ENCODE measurements around the gene FN1. TPM values are rescaled to one million over a fixed set of nuclear protein-coding genes. Genes with fewer than 3 reads are reported as not detected.

The FN1 gene
- total RNA-seq, 1 experiment from 2014 or later: 11.1 TPM

DNA sequence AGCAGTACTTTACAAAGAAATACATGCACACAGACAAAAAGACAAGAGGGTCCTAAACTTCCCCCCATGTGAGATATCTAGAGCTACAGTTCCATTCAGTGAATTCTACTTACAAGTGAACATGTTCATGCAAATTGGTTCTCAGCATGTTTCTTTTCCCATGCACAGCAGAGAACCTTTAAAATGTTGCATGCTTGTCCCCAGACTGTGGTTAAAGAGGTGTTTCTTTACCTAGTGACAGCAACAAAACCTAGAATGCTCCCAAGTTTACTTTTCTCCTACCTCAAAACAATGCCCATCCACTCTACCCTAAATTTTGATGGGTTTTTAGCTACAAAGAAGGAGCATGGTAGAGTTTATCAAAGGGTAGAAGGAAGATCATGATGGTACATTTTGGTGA, 43.7 kb downstream of the FN1 start:
- Histone ChIP-seq H2AFZ (ENCODE audit: low read depth, low read length, poor library complexity, severe bottlenecking) (no peak overlapping the region), H3K9me2 (ENCODE audit: insufficient read depth) (no peaks in the 10 kb centered on the region), H3K4me1 (ENCODE audit: control insufficient read depth in 1 of 2, insufficient read depth in 2 of 2, low read length in 2 of 2) (peaks cover 0 to 8% of the 10 kb centered on the region in 2 experiments; a peak in 2 of 4 replicates), H3K9ac (ENCODE audit: low read length) (no peak overlapping the region), H3K27me3 (ENCODE audit: insufficient read depth, low read length) (no peaks in the 10 kb centered on the region), H3K4me3 (replicated peaks in 1 of 2; ENCODE audit: low read depth in 1 of 2, low read length in 2 of 2) (no peak overlapping the region), H3K79me2 (ENCODE audit: insufficient read depth, low read length) (no peaks in the 10 kb centered on the region), H3K9me3 (ENCODE audit: control insufficient read depth in 1 of 2, insufficient read depth in 1 of 2, low read depth in 1 of 2, low read length in 2 of 2) (no peaks in the 10 kb centered on the region), H4K20me1 (ENCODE audit: insufficient read depth) (no peaks in the 10 kb centered on the region), H3K36me3 (ENCODE audit: control insufficient read depth in 1 of 2, insufficient read depth in 2 of 2, low read length in 2 of 2) (no peaks in the 10 kb centered on the region), H3K27ac (ENCODE audit: low read depth, low read length) (no peak overlapping the region), H3K4me2 (ENCODE audit: low read length) (no peak overlapping the region)
- POLR2A ChIA-PET: no interaction called here
- CTCF ChIA-PET: no interaction called here
- intact Hi-C loops (cut with micrococcal nuclease): no loop called here
- TF ChIP-seq, protein P1, sequence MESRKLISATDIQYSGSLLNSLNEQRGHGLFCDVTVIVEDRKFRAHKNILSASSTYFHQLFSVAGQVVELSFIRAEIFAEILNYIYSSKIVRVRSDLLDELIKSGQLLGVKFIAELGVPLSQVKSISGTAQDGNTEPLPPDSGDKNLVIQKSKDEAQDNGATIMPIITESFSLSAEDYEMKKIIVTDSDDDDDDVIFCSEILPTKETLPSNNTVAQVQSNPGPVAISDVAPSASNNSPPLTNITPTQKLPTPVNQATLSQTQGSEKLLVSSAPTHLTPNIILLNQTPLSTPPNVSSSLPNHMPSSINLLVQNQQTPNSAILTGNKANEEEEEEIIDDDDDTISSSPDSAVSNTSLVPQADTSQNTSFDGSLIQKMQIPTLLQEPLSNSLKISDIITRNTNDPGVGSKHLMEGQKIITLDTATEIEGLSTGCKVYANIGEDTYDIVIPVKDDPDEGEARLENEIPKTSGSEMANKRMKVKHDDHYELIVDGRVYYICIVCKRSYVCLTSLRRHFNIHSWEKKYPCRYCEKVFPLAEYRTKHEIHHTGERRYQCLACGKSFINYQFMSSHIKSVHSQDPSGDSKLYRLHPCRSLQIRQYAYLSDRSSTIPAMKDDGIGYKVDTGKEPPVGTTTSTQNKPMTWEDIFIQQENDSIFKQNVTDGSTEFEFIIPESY (IDR thresholded peaks at IDR 0.05; ENCODE audit: extremely low read depth, insufficient replicate concordance, low read length): no peak
- TF ChIP-seq POLR2A (IDR thresholded peaks at IDR 0.05; ENCODE audit: borderline replicate concordance, extremely low read depth, insufficient read depth, insufficient read length): no peak
- no peak for TF ChIP-seq JUND (IDR thresholded peaks at IDR 0.05)
- ATAC-seq: no peak
- BruUV-seq (replicated peaks): no TSS peak
- RAD21 ChIA-PET (ENCODE audit: low non-redundant PET in 1 of 2, low total read pairs in 2 of 2, uncharacterized antibody in 2 of 2, unreplicated experiment in 2 of 2): no interaction called here
- no peak for DNase-seq (ENCODE audit: low read depth, low spot score)

DNA sequence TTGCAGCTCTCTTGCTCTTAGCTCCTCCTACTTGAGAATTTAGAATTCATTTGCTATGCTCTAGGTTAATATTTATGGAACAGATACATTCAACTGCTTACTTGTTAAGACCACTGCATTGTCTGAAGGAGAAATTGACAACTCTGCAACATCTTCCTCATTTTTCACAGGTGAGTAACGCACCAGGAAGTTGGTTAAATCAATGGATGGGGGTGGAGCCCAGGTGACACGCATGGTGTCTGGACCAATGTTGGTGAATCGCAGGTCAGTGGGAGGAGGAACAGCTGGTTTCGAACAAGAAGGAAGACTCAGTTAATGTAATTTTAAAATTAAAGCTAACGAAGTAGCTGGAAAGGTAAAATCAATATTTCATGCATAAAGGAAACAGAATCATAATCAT, 44.3 kb downstream of the FN1 start:
- Histone ChIP-seq H3K36me3 (ENCODE audit: control insufficient read depth in 1 of 2, insufficient read depth in 2 of 2, low read length in 2 of 2) (no peaks in the 10 kb centered on the region), H3K4me2 (ENCODE audit: low read length) (peak overlapping the region; percentile 27), H3K9me2 (ENCODE audit: insufficient read depth) (no peaks in the 10 kb centered on the region), H3K27me3 (ENCODE audit: insufficient read depth, low read length) (no peaks in the 10 kb centered on the region), H4K20me1 (ENCODE audit: insufficient read depth) (no peaks in the 10 kb centered on the region), H2AFZ (ENCODE audit: low read depth, low read length, poor library complexity, severe bottlenecking) (no peak overlapping the region), H3K4me1 (ENCODE audit: control insufficient read depth in 1 of 2, insufficient read depth in 2 of 2, low read length in 2 of 2) (peaks cover 0 to 8% of the 10 kb centered on the region in 2 experiments; a peak in 2 of 4 replicates), H3K9me3 (ENCODE audit: control insufficient read depth in 1 of 2, insufficient read depth in 1 of 2, low read depth in 1 of 2, low read length in 2 of 2) (no peaks in the 10 kb centered on the region), H3K27ac (ENCODE audit: low read depth, low read length) (no peak overlapping the region), H3K9ac (ENCODE audit: low read length) (no peak overlapping the region), H3K4me3 (replicated peaks in 1 of 2; ENCODE audit: low read depth in 1 of 2, low read length in 2 of 2) (no peak overlapping the region), H3K79me2 (ENCODE audit: insufficient read depth, low read length) (no peaks in the 10 kb centered on the region)
- DNase-seq (ENCODE audit: low read depth, low spot score) (peak; percentile 41), ATAC-seq (peak; percentile 70)
- intact Hi-C loops (cut with micrococcal nuclease): no loop called here
- no TSS peak for BruUV-seq (replicated peaks)
- RAD21 ChIA-PET (ENCODE audit: low non-redundant PET in 1 of 2, low total read pairs in 2 of 2, uncharacterized antibody in 2 of 2, unreplicated experiment in 2 of 2): no interaction called here
- POLR2A ChIA-PET: no interaction called here
- CTCF ChIA-PET: no interaction called here
- TF ChIP-seq, protein P2, sequence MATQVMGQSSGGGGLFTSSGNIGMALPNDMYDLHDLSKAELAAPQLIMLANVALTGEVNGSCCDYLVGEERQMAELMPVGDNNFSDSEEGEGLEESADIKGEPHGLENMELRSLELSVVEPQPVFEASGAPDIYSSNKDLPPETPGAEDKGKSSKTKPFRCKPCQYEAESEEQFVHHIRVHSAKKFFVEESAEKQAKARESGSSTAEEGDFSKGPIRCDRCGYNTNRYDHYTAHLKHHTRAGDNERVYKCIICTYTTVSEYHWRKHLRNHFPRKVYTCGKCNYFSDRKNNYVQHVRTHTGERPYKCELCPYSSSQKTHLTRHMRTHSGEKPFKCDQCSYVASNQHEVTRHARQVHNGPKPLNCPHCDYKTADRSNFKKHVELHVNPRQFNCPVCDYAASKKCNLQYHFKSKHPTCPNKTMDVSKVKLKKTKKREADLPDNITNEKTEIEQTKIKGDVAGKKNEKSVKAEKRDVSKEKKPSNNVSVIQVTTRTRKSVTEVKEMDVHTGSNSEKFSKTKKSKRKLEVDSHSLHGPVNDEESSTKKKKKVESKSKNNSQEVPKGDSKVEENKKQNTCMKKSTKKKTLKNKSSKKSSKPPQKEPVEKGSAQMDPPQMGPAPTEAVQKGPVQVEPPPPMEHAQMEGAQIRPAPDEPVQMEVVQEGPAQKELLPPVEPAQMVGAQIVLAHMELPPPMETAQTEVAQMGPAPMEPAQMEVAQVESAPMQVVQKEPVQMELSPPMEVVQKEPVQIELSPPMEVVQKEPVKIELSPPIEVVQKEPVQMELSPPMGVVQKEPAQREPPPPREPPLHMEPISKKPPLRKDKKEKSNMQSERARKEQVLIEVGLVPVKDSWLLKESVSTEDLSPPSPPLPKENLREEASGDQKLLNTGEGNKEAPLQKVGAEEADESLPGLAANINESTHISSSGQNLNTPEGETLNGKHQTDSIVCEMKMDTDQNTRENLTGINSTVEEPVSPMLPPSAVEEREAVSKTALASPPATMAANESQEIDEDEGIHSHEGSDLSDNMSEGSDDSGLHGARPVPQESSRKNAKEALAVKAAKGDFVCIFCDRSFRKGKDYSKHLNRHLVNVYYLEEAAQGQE (IDR thresholded peaks at IDR 0.05; ENCODE audit: low read depth): no peak
- 0 out of 2 replicates have a peak, but pooled peaks have one; percentile 11 for TF ChIP-seq EGR1 (IDR thresholded peaks at IDR 0.05; ENCODE audit: low read depth)
- TF ChIP-seq TCF7L2 (IDR thresholded peaks at IDR 0.05; ENCODE audit: borderline replicate concordance, extremely low read depth, insufficient read depth, insufficient read length): no peak
- TF ChIP-seq ZNF274 (IDR thresholded peaks at IDR 0.05; ENCODE audit: low read depth, low read length): no peak
- TF ChIP-seq ELF1 (IDR thresholded peaks at IDR 0.05; ENCODE audit: borderline replicate concordance, low read depth): peak; percentile 47
- TF ChIP-seq SP1 (IDR thresholded peaks at IDR 0.05; ENCODE audit: low read depth): peak; percentile 56
- TF ChIP-seq CBX3 (IDR thresholded peaks at IDR 0.05; ENCODE audit: low read depth): peak; percentile 59; the same call in 1 of the 2 replicates
- TF ChIP-seq, protein P3, sequence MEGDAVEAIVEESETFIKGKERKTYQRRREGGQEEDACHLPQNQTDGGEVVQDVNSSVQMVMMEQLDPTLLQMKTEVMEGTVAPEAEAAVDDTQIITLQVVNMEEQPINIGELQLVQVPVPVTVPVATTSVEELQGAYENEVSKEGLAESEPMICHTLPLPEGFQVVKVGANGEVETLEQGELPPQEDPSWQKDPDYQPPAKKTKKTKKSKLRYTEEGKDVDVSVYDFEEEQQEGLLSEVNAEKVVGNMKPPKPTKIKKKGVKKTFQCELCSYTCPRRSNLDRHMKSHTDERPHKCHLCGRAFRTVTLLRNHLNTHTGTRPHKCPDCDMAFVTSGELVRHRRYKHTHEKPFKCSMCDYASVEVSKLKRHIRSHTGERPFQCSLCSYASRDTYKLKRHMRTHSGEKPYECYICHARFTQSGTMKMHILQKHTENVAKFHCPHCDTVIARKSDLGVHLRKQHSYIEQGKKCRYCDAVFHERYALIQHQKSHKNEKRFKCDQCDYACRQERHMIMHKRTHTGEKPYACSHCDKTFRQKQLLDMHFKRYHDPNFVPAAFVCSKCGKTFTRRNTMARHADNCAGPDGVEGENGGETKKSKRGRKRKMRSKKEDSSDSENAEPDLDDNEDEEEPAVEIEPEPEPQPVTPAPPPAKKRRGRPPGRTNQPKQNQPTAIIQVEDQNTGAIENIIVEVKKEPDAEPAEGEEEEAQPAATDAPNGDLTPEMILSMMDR (IDR thresholded peaks at IDR 0.05 in 2 of 3, conservative IDR thresholded peaks at IDR 0.05 in 1 of 3; ENCODE audit: borderline replicate concordance in 1 of 3, insufficient read depth in 1 of 3, low read depth in 2 of 3, low read length in 2 of 3): no peak
- TF ChIP-seq, protein P4, sequence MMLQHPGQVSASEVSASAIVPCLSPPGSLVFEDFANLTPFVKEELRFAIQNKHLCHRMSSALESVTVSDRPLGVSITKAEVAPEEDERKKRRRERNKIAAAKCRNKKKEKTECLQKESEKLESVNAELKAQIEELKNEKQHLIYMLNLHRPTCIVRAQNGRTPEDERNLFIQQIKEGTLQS (IDR thresholded peaks at IDR 0.05): no peak
